GM06990 (cell line): ENCODE data around the gene DPH1.

Experiments used
- DNase-seq: peaks from one replicate; pipeline ENCODE4 v3.0.0-alpha.2; 2011; ENCODE audit not compliant: insufficient read length; ENCODE audit errors: extremely low read depth
- H3K27me3 ChIP-seq: replicated peaks from 2 replicates; pipeline ENCODE4 v1.6.0; 2011; ENCODE audit warnings: low read length; ENCODE audit not compliant: control insufficient read depth, insufficient read depth
- H3K36me3 ChIP-seq: 2 replicates; pipeline ENCODE4 v1.5.1; 2011; ENCODE audit warnings: low read length; ENCODE audit not compliant: control insufficient read depth, insufficient read depth
- H3K4me3 ChIP-seq: replicated peaks from 2 replicates; pipeline ENCODE4 v1.5.1; 2011; ENCODE audit warnings: low read depth, mild to moderate bottlenecking, control low read depth, low read length
- CTCF ChIP-seq: IDR thresholded peaks from 2 replicates; pipeline ENCODE4 v1.5.1; 2011; ENCODE audit warnings: low read length, control low read depth, mild to moderate bottlenecking, inconsistent platforms; ENCODE audit not compliant: insufficient read depth, poor library complexity, severe bottlenecking

Gene DPH1

GRCh38 chr17:2063261-2064146, 33.6 kb downstream of the DPH1 start:
- no peak for TF ChIP-seq CTCF
- no peak for DNase-seq
- H3K27me3 ChIP-seq = no peaks in the 10 kb centered on the region
- H3K4me3 ChIP-seq = no peak overlapping the region
- H3K36me3 ChIP-seq = peaks cover 34% of the 10 kb centered on the region

GRCh38 chr17:2064147-2064489, 34.2 kb downstream of the DPH1 start:
- Histone ChIP-seq H3K36me3 (peaks cover 35% of the 10 kb centered on the region), H3K27me3 (no peaks in the 10 kb centered on the region), H3K4me3 (no peak overlapping the region)
- TF ChIP-seq CTCF = no peak
- DNase-seq = no peak

GRCh38 chr17:2064520-2064971, 34.6 kb downstream of the DPH1 start:
- DNase-seq = no peak
- Histone ChIP-seq H3K36me3 (peaks cover 35% of the 10 kb centered on the region), H3K27me3 (no peaks in the 10 kb centered on the region), H3K4me3 (no peak overlapping the region)
- TF ChIP-seq CTCF = no peak

- no peak for DNase-seq
Observed at GRCh38 chr17:2064980-2065785, 35.2 kb downstream of the DPH1 start.

GRCh38 chr17:2065949-2066400, 36.0 kb downstream of the DPH1 start:
- no peak for TF ChIP-seq CTCF
- H3K4me3 ChIP-seq = no peak overlapping the region
- DNase-seq = no peak
- no peaks in the 10 kb centered on the region for H3K27me3 ChIP-seq
- peaks cover 25% of the 10 kb centered on the region for H3K36me3 ChIP-seq

More at GRCh38 chr17:2064980-2065785, 35.2 kb downstream of the DPH1 start:
- peak; percentile 70 for TF ChIP-seq CTCF
- no peaks in the 10 kb centered on the region for H3K27me3 ChIP-seq
- peaks cover 31% of the 10 kb centered on the region for H3K36me3 ChIP-seq
- no peak overlapping the region for H3K4me3 ChIP-seq
